H4 (cell line): ENCODE data around the gene ESAM. TPM values are rescaled to one million over a fixed set of nuclear protein-coding genes. Genes with fewer than 3 reads are reported as not detected.

Experiments used
- DNase-seq: peaks from one replicate; pipeline ENCODE4 v3.0.0-alpha.2; 2015; ENCODE audit warnings: low spot score
- total RNA-seq: library from RNA; depleted of rRNA; stranded (reverse); fragments of >200 nt; shearing (Covaris generic); gene quantifications from 2 replicates; pipeline ENCODE4 v1.2.3, GENCODE V29; 2014; rRNA removed

Gene ESAM
- total RNA-seq, 1 experiment from 2014 or later, result 0.33 TPM

GRCh38 chr11:124732230-124732629, 29.9 kb downstream of the ESAM start:
- DNase-seq, result no peak

GRCh38 chr11:124729571-124729970, 32.5 kb downstream of the ESAM start:
- DNase-seq, result no peak

- no peak for DNase-seq
Observed at GRCh38 chr11:124728134-124728533, 34.0 kb downstream of the ESAM start.

GRCh38 chr11:124727474-124727873, 34.6 kb downstream of the ESAM start:
- DNase-seq, result no peak

- DNase-seq, result no peak
Observed at GRCh38 chr11:124725719-124726105, 36.4 kb downstream of the ESAM start.

GRCh38 chr11:124724979-124725718, 36.9 kb downstream of the ESAM start:
- no peak for DNase-seq

- no peak for DNase-seq
Observed at GRCh38 chr11:124722176-124722575, 39.9 kb downstream of the ESAM start.

- no peak for DNase-seq
Observed at GRCh38 chr11:124719534-124719933, 42.6 kb downstream of the ESAM start.

- no peak for DNase-seq
Observed at GRCh38 chr11:124718801-124719200, 43.3 kb downstream of the ESAM start.

- no peak for DNase-seq
Observed at GRCh38 chr11:124717786-124718651, 44.1 kb downstream of the ESAM start.

GRCh38 chr11:124717421-124717785, 44.7 kb downstream of the ESAM start:
- DNase-seq, result no peak

- no peak for DNase-seq
Observed at GRCh38 chr11:124716591-124716990, 45.5 kb downstream of the ESAM start.

GRCh38 chr11:124712392-124712791, 49.7 kb downstream of the ESAM start:
- no peak for DNase-seq

- no peak for DNase-seq
Observed at GRCh38 chr11:124707829-124708228, 54.3 kb downstream of the ESAM start.

Other genes starting within 250 kb of the ESAM start
- gene OR8B12, start 218.6 kb downstream of the ESAM start, total RNA-seq, result not detected in 2 replicates
- not detected in 2 replicates for gene OR8A1, start 192.3 kb downstream of the ESAM start, total RNA-seq
- not detected in 2 replicates for gene PANX3, start 150.9 kb downstream of the ESAM start, total RNA-seq
- gene TBRG1, start 139.4 kb downstream of the ESAM start, total RNA-seq, result 22.8 and 24.8 TPM in 2 replicates
- gene SIAE, start 88.6 kb downstream of the ESAM start, total RNA-seq, result 18.7 and 22.8 TPM in 2 replicates
- gene SPA17, start 88.4 kb downstream of the ESAM start, total RNA-seq, result 18.6 and 22.4 TPM in 2 replicates
- 7.1 and 9.4 TPM in 2 replicates for gene NRGN, start 22.3 kb downstream of the ESAM start, total RNA-seq
- gene VSIG2, start 10.0 kb downstream of the ESAM start, total RNA-seq, result not detected in 2 replicates
- gene MSANTD2, start 38.1 kb upstream of the ESAM start, total RNA-seq, result 10.7 and 13.2 TPM in 2 replicates
- 8.9 and 9.4 TPM in 2 replicates for gene ROBO3, start 103.1 kb upstream of the ESAM start, total RNA-seq
- 0.06 TPM in 1 of 2 replicates, not detected in the other for gene ROBO4, start 135.6 kb upstream of the ESAM start, total RNA-seq
- gene HEPN1, start 157.0 kb upstream of the ESAM start, total RNA-seq, result not detected in 2 replicates
- gene HEPACAM, start 173.8 kb upstream of the ESAM start, total RNA-seq, result not detected in 2 replicates
- gene CCDC15, start 191.9 kb upstream of the ESAM start, total RNA-seq, result 3.2 and 4.3 TPM in 2 replicates